PFSK-1 (cell line): ENCODE data around the gene MAS1.

Experiments used
- FOXP2 ChIP-seq: optimal IDR thresholded peaks from 2 replicates; pipeline ENCODE3; 2011; ENCODE audit warnings: borderline replicate concordance, control low read depth, inconsistent platforms; ENCODE audit not compliant: insufficient read depth; ENCODE audit errors: extremely low read length, extremely low read depth
- POLR2AphosphoS5 ChIP-seq: IDR thresholded peaks from 2 replicates; pipeline ENCODE4 v1.6.1; 2012; ENCODE audit warnings: low read depth, mild to moderate bottlenecking, control low read depth, low read length, moderate library complexity
- SIN3A ChIP-seq: IDR thresholded peaks from 2 replicates; pipeline ENCODE4 v1.6.1; 2012; ENCODE audit warnings: mild to moderate bottlenecking, low read length, moderate library complexity, borderline replicate concordance; ENCODE audit not compliant: insufficient read depth
- TAF1 ChIP-seq: IDR thresholded peaks from 2 replicates; pipeline ENCODE4 v1.6.1; 2012; ENCODE audit warnings: low read length, control low read depth, borderline replicate concordance; ENCODE audit not compliant: insufficient read depth
- TF ChIP-seq, protein P1 (sequence below), 2 experiments: IDR thresholded peaks; 2 replicates each; pipeline versions ENCODE4 v1.6.1 to v1.8.0; 2011 to 2012; ENCODE audit warnings: low read depth in 2 of 2, low read length in 2 of 2, control low read depth in 1 of 2, inconsistent platforms in 1 of 2, mild to moderate bottlenecking in 1 of 2, moderate library complexity in 1 of 2; ENCODE audit not compliant: insufficient read depth in 1 of 2

The MAS1 gene

DNA sequence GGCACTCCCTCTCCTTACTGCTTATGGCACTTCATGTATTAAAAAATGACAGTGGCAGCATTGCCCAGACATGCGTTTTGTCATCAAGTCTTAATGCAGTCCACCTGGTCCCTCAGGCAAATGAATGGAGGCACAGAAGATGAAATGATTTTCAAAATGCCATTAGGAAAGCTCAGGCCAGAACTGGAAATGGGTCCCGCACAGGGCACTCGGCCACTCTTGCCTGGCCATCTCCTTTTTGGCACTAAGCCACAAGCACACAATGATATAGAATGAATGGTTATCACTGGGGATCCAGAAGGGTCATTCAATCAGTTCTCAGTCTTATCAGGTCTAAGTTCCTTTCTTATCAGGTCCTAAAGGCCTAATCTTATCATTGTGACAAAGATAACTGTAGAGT, 15.6 kb downstream of the MAS1 start:
- no peak for TF ChIP-seq TAF1
- TF ChIP-seq, protein P1, sequence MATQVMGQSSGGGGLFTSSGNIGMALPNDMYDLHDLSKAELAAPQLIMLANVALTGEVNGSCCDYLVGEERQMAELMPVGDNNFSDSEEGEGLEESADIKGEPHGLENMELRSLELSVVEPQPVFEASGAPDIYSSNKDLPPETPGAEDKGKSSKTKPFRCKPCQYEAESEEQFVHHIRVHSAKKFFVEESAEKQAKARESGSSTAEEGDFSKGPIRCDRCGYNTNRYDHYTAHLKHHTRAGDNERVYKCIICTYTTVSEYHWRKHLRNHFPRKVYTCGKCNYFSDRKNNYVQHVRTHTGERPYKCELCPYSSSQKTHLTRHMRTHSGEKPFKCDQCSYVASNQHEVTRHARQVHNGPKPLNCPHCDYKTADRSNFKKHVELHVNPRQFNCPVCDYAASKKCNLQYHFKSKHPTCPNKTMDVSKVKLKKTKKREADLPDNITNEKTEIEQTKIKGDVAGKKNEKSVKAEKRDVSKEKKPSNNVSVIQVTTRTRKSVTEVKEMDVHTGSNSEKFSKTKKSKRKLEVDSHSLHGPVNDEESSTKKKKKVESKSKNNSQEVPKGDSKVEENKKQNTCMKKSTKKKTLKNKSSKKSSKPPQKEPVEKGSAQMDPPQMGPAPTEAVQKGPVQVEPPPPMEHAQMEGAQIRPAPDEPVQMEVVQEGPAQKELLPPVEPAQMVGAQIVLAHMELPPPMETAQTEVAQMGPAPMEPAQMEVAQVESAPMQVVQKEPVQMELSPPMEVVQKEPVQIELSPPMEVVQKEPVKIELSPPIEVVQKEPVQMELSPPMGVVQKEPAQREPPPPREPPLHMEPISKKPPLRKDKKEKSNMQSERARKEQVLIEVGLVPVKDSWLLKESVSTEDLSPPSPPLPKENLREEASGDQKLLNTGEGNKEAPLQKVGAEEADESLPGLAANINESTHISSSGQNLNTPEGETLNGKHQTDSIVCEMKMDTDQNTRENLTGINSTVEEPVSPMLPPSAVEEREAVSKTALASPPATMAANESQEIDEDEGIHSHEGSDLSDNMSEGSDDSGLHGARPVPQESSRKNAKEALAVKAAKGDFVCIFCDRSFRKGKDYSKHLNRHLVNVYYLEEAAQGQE (IDR thresholded peaks at IDR 0.05; ENCODE audit: insufficient read depth in 1 of 2, low read depth in 2 of 2, low read length in 2 of 2), result no peak
- TF ChIP-seq FOXP2, result no peak
- TF ChIP-seq POLR2AphosphoS5, result no peak
- no peak for TF ChIP-seq SIN3A

- TF ChIP-seq, protein P1 (IDR thresholded peaks at IDR 0.05; ENCODE audit: insufficient read depth in 1 of 2, low read depth in 2 of 2, low read length in 2 of 2), result no peak
- TF ChIP-seq SIN3A (no peak), FOXP2 (no peak), POLR2AphosphoS5 (no peak), TAF1 (no peak)
These were observed 17.7 kb downstream of the MAS1 start for GRCh38 chr6:159908535-159908934.

- TF ChIP-seq POLR2AphosphoS5, result no peak
- no peak for TF ChIP-seq SIN3A
- TF ChIP-seq TAF1, result no peak
- TF ChIP-seq FOXP2, result no peak
- TF ChIP-seq, protein P1 (IDR thresholded peaks at IDR 0.05; ENCODE audit: insufficient read depth in 1 of 2, low read depth in 2 of 2, low read length in 2 of 2), result no peak
These were observed 18.2 kb downstream of the MAS1 start for GRCh38 chr6:159908979-159909378.

DNA sequence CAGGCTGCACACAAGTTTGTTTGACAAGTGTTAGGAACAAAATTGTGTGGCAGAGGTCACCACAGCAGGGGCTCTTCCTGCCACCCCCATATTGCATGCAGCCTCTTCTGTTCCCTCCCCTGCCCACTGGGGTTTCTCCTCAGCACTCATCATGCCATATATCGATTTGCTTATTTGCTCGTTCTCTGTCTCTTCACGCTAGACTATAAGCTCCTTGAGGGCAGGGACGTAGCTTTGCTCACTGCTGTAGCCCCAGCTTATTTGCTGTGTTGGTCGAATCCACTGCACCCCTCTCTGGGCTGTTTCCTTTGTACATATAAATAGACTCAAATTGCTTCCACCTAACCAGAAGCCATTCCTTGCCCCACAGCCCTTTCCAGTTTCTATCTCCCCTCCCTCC, 19.6 kb downstream of the MAS1 start:
- TF ChIP-seq POLR2AphosphoS5, result no peak
- no peak for TF ChIP-seq SIN3A
- no peak for TF ChIP-seq FOXP2
- TF ChIP-seq TAF1, result no peak
- TF ChIP-seq, protein P1 (IDR thresholded peaks at IDR 0.05; ENCODE audit: insufficient read depth in 1 of 2, low read depth in 2 of 2, low read length in 2 of 2), result no peak

DNA sequence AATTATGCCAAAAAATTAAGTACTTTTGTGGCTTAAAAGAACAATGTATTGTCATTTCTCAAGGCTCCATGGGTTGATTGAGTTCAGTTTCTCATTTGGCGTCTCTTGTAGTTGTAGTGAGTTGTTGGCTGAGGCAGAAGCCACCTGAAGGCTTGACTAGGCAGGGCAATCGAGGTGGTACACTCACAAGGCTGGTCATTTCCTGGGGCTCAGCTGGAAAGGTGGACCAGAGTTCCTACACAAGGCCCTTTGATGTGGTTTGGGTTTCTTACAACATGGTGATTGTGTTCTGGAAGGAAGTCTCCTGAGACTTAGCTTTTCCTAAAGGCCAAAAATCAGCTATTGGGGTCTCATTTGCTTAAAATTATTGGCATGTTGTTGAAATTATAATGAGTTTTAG, 22.6 kb downstream of the MAS1 start:
- no peak for TF ChIP-seq TAF1
- TF ChIP-seq, protein P1 (IDR thresholded peaks at IDR 0.05; ENCODE audit: insufficient read depth in 1 of 2, low read depth in 2 of 2, low read length in 2 of 2), result no peak
- TF ChIP-seq FOXP2, result no peak
